Breast epithelium (tissue), 3 donors: ENCODE data around the gene SERP2.

ENCODE experiments used
- POLR2A ChIP-seq: fragments of 450-650 bp; IDR thresholded peaks from one replicate; pipeline ENCODE4 v1.6.1; 2016; ENCODE audit warnings: antibody characterized with exemption, mild to moderate bottlenecking, moderate library complexity
- POLR2AphosphoS5 ChIP-seq, 3 donors: sonication (generic); formaldehyde crosslinking; IDR thresholded peaks; one replicate each; pipeline ENCODE4 v1.6.1; 2017; ENCODE audit warnings: antibody characterized with exemption in 3 of 3
- TF ChIP-seq, protein P1 (sequence below), 3 donors: fragments of 450-650 bp; IDR thresholded peaks; one replicate each; pipeline ENCODE4 v1.5.1; 2016 to 2017; ENCODE audit warnings: antibody characterized with exemption in 3 of 3, mild to moderate bottlenecking in 3 of 3, moderate library complexity in 3 of 3

DNA sequence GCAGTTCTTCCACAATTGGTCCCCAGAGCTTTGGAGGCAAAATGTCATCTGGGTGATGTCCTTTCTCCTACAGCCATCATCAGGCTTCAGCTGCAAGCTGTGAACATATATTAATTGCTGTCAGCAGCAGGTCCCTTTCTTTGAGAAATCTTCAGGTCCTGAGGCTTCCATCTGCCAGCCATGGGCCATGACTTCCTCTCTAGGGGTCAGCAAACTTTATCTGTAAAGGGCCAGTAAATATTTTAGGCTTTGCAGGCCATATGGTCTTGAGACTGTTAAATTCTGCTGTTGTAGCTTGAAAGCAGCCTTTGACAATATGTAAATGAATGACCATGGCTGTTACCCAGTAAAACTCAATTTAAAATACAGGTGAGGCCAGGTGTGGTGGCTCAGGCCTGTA, 27.1 kb downstream of the SERP2 start:
- TF ChIP-seq, protein P1, sequence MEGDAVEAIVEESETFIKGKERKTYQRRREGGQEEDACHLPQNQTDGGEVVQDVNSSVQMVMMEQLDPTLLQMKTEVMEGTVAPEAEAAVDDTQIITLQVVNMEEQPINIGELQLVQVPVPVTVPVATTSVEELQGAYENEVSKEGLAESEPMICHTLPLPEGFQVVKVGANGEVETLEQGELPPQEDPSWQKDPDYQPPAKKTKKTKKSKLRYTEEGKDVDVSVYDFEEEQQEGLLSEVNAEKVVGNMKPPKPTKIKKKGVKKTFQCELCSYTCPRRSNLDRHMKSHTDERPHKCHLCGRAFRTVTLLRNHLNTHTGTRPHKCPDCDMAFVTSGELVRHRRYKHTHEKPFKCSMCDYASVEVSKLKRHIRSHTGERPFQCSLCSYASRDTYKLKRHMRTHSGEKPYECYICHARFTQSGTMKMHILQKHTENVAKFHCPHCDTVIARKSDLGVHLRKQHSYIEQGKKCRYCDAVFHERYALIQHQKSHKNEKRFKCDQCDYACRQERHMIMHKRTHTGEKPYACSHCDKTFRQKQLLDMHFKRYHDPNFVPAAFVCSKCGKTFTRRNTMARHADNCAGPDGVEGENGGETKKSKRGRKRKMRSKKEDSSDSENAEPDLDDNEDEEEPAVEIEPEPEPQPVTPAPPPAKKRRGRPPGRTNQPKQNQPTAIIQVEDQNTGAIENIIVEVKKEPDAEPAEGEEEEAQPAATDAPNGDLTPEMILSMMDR (IDR thresholded peaks at IDR 0.05) = no peak
- TF ChIP-seq POLR2A = no peak
- TF ChIP-seq POLR2AphosphoS5 (IDR thresholded peaks at IDR 0.05) = no peak
